GM12891 (cell line): ENCODE measurements around the gene PLA2G15.

Experiments
- DNase-seq: peaks from one replicate; pipeline ENCODE4 v3.0.0; 2011; ENCODE audit warnings: low spot score; ENCODE audit not compliant: insufficient read length
- FAIRE-seq: peaks from 2 replicates; lab custom pipeline; 2011; peaks lifted over from hg19 to GRCh38; lab: Jason Lieb, UNC
- PAX5 ChIP-seq: IDR thresholded peaks from 2 replicates; pipeline ENCODE4 v1.6.1; 2011; ENCODE audit warnings: low read length, moderate library complexity, mild to moderate bottlenecking; ENCODE audit not compliant: insufficient read depth, severe bottlenecking
- POLR2A ChIP-seq: IDR thresholded peaks from 2 replicates; pipeline ENCODE4 v1.6.1; 2011; ENCODE audit warnings: low read depth, low read length, control low read depth
- POLR2AphosphoS5 ChIP-seq: IDR thresholded peaks from 2 replicates; pipeline ENCODE4 v1.6.1; 2011; ENCODE audit warnings: low read depth, low read length, control low read depth
- POU2F2 ChIP-seq: IDR thresholded peaks from 2 replicates; pipeline ENCODE4 v1.6.1; 2011; ENCODE audit warnings: low read depth, mild to moderate bottlenecking, control low read depth, low read length, moderate library complexity
- SPI1 ChIP-seq: IDR thresholded peaks from 2 replicates; pipeline ENCODE4 v1.6.1; 2011; ENCODE audit warnings: low read depth, low read length, control low read depth
- TAF1 ChIP-seq: IDR thresholded peaks from 2 replicates; pipeline ENCODE4 v1.6.1; 2011; ENCODE audit warnings: low read depth, low read length, control low read depth

PLA2G15 gene

GRCh38 chr16:68264128-68265077, 19.2 kb downstream of the PLA2G15 start, which contains the start of gene SLC7A6:
TSS of gene SLC7A6 (plus strand) at chr16:68264526. CDS start at chr16:68274727, 10,201 bp downstream.
- peak; percentile 88 for DNase-seq
- TF ChIP-seq POLR2AphosphoS5 (0 out of 2 replicates have a peak, but pooled peaks have one; percentile 40), POLR2A (no peak; the same call in none of the 2 replicates)
- FAIRE-seq = peak; percentile 86

DNA sequence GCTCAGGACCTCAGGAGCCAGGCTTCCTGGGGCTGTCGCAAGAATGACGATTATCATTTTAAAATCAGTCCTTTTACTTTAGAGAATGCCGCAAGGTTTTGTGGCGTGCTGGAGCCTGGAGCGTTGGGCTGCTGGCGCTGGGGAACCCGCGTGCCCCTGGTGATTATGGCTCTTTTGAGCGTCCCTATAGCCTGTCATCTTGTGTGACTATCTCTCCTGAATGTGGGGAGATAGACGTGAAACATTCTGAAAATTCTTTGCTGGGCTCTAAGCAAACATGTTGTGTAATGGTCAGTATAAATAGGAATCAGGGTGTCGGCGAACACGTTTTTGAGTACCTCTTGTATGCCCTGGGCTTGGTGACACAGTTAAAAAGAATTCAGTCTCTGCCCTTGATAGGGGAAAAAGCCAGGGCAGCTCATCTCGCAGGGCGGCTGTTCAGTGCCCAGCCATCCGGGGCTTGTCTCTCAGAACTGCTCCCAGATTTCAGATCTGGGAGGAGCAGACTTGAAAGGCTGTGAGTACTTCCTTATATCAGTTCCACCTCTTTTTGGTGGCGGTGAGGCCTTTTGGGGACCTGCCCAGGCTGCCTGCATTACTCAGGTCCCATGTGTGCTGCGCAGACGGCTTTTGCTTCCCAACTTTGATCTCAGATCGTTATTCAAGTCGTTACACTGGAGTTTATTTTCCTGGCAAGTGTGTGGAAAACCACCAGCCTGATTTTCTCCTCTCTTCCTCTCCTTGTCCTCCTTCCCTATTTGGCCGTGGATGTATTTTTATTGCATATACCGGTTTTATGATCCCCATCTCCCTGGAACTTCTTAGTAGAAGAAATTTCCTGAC, 20.1 kb downstream of the PLA2G15 start:
- FAIRE-seq (peak; percentile 23), DNase-seq (no peak)

GRCh38 chr16:68267612-68268405, 22.6 kb downstream of the PLA2G15 start:
- DNase-seq (no peak), FAIRE-seq (no peak)
- TF ChIP-seq POLR2AphosphoS5 (no peak), TAF1 (no peak), SPI1 (no peak), PAX5 (no peak), POU2F2 (no peak), POLR2A (no peak)

More for the DNA sequence above, 20.1 kb downstream of the PLA2G15 start:
- TF ChIP-seq POLR2AphosphoS5 (no peak), TAF1 (no peak), PAX5 (no peak), SPI1 (no peak), POLR2A (no peak; the same call in 1 of the 2 replicates), POU2F2 (no peak)

DNA sequence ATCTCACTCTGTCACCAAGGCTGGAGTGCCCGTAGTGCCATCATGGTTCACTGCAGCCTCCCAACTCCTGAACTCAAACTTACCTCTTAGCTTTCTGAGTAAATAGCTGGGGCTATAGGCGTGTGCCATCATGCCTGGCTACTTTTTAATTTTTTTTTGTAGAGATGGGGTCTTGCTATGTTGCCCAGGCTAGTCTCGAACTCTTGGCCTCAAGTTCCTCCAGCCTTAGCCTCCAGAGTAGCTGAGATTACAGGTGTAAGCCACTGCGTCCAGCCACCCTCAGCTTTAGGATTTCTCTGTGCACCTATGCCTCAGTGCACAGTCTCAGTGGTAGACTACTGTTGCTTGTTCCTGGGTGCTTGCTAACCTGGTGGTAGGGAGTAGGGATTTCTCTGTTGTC, 24.6 kb downstream of the PLA2G15 start:
- TF ChIP-seq POLR2AphosphoS5 = no peak
- no peak for TF ChIP-seq TAF1
- TF ChIP-seq POU2F2 = no peak
- no peak for TF ChIP-seq POLR2A
- no peak for TF ChIP-seq PAX5
- no peak for TF ChIP-seq SPI1
- no peak for DNase-seq
- FAIRE-seq = no peak

DNA sequence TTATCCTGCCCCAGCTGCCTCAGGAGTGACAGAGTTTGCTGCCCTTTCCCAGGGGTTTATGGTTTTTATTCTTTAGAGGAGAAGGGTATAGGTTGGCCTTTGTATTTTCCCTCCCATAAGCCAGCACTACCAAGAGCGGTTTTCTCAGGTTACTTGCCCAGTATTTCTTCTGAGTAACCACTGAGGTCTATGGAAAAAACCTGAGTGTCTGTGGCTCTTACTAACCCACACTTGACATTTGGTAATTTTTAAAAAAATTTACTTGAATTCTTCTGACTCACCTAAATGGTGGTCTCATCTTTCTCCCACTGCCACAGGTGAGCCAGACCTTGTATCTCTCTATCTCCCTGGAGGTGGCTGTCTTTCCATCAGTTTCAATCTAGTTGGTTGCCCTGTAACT, 25.2 kb downstream of the PLA2G15 start:
- no peak for TF ChIP-seq PAX5
- TF ChIP-seq POU2F2 = no peak
- FAIRE-seq = no peak

DNA sequence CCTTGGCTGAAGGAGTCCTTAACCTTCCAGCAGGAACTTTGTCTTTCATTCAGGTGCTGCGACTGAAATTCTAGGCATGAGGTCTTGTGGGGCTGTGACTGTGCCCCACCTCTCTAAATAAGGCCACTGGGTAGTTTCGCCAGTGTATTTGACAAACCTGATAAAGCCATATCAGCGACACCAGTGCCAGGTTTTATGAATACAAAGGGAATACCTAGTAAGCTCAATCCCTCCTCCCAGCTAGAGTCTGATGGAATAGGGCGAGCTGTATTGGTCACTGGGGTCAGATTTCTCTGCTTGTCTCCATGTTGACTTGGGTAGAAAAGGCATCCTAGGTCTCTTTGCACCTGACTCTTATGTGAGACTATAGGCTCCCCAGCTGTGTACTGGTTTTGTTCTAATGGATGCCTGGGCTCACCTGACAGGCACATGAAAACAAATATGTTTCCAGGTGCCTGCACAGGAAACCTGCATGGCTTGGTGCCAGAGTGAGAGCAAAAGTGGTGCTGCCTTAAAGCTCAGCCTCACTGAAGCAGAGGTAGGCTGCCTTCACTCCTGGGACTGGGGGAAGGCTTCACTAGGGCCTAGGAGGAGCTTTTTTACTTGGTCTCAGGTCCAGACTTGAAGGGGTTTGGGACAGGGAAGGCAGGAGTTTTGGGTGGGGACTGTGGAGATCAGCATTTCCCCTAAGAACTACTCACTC, 27.5 kb downstream of the PLA2G15 start:
- TF ChIP-seq POLR2AphosphoS5 (no peak), POLR2A (no peak), PAX5 (no peak), SPI1 (no peak), POU2F2 (no peak), TAF1 (no peak)

More for the DNA sequence above, 25.2 kb downstream of the PLA2G15 start:
- DNase-seq = no peak

GRCh38 chr16:68273459-68273858, 28.3 kb downstream of the PLA2G15 start:
- FAIRE-seq = no peak
- TF ChIP-seq POU2F2 (no peak), TAF1 (no peak), POLR2AphosphoS5 (no peak), SPI1 (no peak), PAX5 (no peak), POLR2A (no peak)
- no peak for DNase-seq

More for the DNA sequence above, 27.5 kb downstream of the PLA2G15 start:
- FAIRE-seq (peak; percentile 52), DNase-seq (no peak)

DNA sequence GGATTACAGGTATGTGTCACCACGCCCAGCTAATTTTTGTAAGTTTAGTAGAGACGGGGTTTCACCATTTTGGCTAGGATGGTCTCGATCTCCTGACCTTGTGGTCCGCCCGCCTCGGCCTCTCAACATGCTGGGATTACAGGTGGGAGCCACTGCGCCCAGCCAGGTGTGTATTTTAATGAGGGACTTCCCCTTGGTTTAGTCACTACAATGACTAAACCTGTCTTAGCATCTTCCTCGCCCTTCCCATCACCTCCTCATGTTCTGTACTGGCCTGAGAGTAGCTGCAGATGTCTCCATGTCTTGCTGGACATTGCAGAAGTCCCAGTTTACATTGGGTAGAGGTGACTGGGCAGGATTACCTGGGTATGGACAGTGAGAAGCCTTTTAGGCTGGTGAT, 28.7 kb downstream of the PLA2G15 start:
- FAIRE-seq (peak; percentile 69), DNase-seq (no peak)
- TF ChIP-seq TAF1 (no peak), SPI1 (no peak)

- DNase-seq (no peak), FAIRE-seq (peak; percentile 51)
- TF ChIP-seq POU2F2 (0 out of 2 replicates have a peak, but pooled peaks have one; percentile 9), POLR2AphosphoS5 (no peak), PAX5 (no peak), TAF1 (no peak), POLR2A (no peak; the same call in 1 of the 2 replicates), SPI1 (0 out of 2 replicates have a peak, but pooled peaks have one; percentile 14)
Measured at GRCh38 chr16:68274441-68274840, 29.3 kb downstream of the PLA2G15 start.
